HG02840 (cell line): ENCODE measurements around the gene CCR5AS.

ENCODE experiments used
- ATAC-seq: cut with Tn5 transposase; IDR thresholded peaks from one replicate; pipeline ENCODE4 v1.9.1; 2021; ENCODE audit warnings: mild to moderate bottlenecking, moderate library complexity, moderate number of reproducible peaks; ENCODE audit not compliant: unreplicated experiment, low FRiP score

CCR5AS gene

DNA sequence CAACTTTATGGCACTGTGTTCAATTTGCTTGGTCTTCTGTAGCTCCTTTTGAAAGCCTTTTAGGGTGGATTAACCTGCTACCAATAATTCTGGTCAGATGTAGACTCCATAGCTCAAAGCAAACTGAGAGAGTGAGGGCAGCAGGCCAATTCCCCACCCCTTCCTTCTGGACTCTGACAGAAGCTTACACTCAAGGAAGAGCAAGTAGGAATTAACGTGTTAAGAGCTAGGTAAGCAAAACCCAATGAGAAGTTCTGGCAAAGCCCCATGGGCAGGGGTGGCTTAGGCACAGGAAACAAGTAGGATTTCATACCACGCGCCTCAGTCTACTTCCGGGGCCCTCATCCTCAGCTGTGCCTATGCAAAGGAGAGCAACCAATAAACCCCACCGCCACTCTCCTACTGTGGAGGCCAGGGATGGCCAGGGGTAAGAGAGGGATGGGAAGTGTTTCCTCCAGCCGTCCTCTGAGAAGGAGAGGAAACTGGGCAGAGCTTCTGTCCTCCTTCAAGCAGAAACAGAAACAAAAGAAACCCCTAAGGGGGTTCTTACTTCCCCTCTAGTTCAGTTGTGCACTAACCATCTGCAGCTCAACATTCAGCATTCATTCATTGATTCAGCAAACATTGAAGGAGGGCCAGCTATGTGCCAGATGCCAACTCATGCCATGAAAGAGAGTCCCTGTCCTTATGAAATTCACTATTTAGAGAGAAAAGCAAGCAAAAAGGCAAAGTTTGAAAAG, 23.5 kb downstream of the CCR5AS start:
- no peak for ATAC-seq

- no peak for ATAC-seq
These were observed 25.2 kb downstream of the CCR5AS start for GRCh38 chr3:46381625-46382024.

DNA sequence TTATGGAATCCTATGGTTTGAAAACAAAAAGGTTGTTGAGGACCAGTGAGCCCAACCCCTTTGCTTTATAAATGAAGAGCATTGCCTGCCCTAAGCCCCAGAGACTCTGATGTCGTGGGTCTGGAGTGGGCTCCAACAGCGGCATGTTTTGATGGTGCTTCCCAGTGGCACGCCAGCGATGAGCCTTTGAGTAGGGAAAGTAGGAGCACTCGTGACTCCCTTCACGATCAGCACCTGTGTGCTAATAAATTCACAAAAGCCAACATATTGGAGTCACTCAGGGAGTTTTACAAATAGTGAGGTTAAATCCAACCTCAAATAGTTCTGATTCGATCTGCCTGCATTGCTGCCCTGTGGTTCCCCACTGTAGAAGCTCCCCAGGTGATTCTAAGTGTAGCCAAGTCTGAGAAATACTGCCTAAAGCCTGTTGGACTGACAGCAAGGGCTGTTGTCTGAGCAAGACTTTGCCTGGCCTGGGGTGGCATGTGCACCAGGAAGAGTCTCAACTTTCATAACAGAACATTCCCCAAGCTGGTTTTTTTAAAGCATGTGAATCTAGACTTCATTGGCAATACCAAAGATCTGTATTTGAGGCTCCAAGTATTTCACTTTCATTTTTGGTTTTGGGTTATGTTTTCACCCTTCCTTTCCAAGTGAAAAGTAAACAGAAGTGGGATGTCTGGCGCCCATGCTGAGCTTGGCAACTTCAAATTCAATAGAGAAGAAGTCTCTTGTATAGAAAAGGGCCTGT, 26.2 kb downstream of the CCR5AS start:
- ATAC-seq: no peak

DNA sequence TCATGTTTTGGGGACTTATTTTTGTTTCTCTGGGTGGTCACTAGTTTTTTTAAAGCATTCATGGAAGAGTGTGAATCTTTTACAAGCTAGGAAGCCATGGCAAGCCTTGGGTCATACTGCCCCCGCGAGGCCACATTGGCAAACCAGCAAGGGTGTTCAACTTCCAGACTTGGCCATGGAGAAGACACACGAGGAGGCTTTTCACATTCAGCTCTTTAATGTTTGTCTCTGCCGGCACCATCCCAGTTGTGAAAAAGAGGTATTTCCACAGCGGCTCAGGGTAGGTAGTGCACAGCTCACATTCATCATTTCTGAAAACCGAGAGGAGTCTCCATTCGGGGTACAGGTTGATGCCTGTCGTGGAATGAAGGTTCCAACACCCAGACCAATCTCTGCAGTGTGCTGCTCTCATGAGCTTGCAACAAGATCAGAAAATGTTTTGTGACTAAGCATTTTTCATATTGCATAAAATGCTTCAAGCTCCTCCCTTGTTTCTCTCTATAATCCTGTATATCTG, 28.4 kb downstream of the CCR5AS start:
- ATAC-seq: no peak

GRCh38 chr3:46375814-46376213, 31.1 kb downstream of the CCR5AS start:
- no peak for ATAC-seq

DNA sequence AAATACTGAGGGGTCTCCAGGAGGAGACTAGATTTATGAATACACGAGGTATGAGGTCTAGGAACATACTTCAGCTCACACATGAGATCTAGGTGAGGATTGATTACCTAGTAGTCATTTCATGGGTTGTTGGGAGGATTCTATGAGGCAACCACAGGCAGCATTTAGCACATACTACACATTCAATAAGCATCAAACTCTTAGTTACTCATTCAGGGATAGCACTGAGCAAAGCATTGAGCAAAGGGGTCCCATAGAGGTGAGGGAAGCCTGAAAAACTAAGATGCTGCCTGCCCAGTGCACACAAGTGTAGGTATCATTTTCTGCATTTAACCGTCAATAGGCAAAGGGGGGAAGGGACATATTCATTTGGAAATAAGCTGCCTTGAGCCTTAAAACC, 31.6 kb downstream of the CCR5AS start:
- no peak for ATAC-seq

DNA sequence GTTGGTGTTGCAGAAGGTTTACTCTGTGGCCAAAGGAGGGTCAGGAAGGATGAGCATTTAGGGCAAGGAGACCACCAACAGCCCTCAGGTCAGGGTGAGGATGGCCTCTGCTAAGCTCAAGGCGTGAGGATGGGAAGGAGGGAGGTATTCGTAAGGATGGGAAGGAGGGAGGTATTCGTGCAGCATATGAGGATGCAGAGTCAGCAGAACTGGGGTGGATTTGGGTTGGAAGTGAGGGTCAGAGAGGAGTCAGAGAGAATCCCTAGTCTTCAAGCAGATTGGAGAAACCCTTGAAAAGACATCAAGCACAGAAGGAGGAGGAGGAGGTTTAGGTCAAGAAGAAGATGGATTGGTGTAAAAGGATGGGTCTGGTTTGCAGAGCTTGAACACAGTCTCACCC, 32.1 kb downstream of the CCR5AS start:
- no peak for ATAC-seq

- no peak for ATAC-seq
These were observed 34.1 kb downstream of the CCR5AS start for GRCh38 chr3:46372492-46373359.

DNA sequence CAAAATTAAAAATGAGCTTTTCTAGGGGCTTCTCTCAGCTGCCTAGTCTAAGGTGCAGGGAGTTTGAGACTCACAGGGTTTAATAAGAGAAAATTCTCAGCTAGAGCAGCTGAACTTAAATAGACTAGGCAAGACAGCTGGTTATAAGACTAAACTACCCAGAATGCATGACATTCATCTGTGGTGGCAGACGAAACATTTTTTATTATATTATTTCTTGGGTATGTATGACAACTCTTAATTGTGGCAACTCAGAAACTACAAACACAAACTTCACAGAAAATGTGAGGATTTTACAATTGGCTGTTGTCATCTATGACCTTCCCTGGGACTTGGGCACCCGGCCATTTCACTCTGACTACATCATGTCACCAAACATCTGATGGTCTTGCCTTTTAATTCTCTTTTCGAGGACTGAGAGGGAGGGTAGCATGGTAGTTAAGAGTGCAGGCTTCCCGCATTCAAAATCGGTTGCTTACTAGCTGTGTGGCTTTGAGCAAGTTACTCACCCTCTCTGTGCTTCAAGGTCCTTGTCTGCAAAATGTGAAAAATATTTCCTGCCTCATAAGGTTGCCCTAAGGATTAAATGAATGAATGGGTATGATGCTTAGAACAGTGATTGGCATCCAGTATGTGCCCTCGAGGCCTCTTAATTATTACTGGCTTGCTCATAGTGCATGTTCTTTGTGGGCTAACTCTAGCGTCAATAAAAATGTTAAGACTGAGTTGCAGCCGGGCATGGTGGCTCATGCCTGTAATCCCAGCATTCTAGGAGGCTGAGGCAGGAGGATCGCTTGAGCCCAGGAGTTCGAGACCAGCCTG, 35.1 kb downstream of the CCR5AS start:
- ATAC-seq: no peak

- no peak for ATAC-seq
These were observed 35.9 kb downstream of the CCR5AS start, which contains the start of gene CCR5 for GRCh38 chr3:46370839-46371518. Gene CCR5 (plus strand): TSS chr3:46370946. CDS start chr3:46372903, 1,957 bp downstream.

DNA sequence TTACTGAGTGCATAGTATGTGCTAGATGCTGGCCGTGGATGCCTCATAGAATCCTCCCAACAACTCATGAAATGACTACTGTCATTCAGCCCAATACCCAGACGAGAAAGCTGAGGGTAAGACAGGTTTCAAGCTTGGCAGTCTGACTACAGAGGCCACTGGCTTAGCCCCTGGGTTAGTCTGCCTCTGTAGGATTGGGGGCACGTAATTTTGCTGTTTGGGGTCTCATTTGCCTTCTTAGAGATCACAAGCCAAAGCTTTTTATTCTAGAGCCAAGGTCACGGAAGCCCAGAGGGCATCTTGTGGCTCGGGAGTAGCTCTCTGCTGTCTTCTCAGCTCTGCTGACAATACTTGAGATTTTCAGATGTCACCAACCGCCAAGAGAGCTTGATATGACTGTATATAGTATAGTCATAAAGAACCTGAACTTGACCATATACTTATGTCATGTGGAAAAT, 37.2 kb downstream of the CCR5AS start:
- no peak for ATAC-seq

GRCh38 chr3:46369151-46369550, 37.7 kb downstream of the CCR5AS start:
- ATAC-seq: no peak

GRCh38 chr3:46368569-46368968, 38.3 kb downstream of the CCR5AS start:
- peak; percentile 50 for ATAC-seq

DNA sequence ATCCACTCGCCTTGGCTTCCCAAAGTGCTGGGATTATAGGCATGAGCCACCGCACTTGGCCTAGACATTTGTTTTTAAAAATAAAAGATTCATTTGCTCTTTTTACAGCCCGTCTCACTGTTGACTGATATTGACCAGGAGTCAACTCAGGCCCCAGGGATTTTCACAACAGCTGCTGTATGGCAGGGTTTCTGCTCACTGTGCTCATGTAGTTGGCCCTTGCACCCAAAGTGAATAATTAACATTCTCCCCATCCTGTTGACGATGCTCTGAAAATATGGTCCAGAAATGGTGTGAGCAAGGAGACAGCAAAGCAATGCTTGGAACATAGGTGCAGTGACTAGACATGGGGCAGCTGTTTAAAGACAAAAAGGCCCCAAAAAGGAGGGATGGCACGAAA, 39.1 kb downstream of the CCR5AS start:
- ATAC-seq: no peak

DNA sequence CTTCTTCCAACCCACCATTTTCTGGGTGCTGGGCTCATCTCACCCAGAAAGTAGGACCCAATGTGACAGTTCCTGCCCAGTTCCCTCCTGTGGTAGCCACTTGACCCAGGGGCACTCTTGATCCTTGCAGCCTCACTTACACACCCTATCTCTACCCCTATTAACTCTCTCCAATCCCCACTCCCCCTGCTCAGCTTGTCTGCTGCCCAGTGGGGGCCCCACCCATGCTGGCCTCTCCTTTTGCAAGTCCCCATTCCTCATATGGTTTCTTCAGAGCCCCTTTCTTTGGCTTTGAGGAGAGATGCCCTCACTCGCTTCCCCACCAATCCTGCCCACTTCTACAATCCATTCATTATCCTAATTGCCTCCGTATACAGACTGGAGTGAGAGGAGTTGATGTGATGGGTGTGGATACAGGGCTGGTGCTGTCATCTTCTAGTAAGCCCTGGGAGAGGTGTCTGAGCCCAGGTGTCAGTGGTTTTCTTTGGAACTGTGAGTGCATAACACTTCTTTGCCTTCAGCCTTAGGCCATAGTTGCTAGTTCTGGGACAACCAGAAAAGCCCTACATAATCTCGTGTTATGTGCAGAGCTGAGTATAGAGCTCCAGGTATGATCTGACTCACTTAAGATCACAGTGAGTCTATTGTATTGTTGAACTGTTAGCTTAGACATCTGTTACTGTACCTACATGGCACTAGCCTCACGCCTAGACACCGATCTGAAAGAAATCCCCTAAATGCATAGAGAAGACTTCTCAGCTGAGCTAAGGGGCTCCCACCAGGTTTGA, 40.9 kb downstream of the CCR5AS start:
- no peak for ATAC-seq

DNA sequence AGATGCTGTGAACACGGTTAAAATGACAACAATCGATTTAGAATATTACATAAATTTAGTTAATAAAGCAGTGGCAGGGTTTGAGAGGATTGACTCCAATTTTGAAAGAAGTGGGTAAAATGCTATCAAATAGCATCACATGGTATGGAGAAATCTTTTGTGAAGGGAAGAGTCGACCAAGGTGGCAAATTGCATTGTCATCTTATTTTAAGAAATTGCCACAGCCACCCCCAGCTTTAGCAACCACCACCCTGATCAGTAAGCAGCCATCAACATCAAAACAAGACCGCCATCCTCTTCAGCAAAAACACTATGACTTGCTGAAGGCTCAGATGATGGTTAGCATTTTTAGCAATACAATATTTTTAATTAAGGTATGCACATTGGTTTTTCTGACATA, 41.8 kb downstream of the CCR5AS start:
- no peak for ATAC-seq

- ATAC-seq: no peak
These were observed 45.2 kb downstream of the CCR5AS start for GRCh38 chr3:46361408-46362283.

DNA sequence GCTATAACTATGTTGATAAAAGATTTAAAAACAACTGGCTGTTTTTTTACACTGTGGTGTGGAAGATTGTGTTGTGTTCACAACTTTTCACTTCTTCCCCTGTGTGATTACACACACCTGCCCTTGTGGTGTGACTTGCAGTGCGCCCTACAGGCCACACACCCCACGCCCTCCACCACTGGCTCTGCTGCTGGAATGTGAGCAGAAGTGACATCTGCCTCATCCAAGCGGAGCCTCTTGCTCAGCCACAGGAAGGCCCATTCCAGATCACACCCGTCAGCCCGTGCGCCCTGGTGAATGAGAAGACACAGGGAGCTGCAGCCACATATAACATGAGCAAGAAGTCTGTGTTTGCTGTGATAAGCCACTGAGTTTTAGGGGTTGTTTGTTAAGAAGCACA, 46.0 kb downstream of the CCR5AS start:
- no peak for ATAC-seq
